ENCODE results near the gene KLHL42. TPM values are rescaled to one million over a fixed set of nuclear protein-coding genes. Genes with fewer than 3 reads are reported as not detected.

KLHL42 gene
- total and polyA plus RNA-seq, 9 of the 15 experiments (the other 6 are each of a cell fraction or from before 2014, with no cell fraction given) = 1.5 to 11.8 (median 9.6) TPM

DNA sequence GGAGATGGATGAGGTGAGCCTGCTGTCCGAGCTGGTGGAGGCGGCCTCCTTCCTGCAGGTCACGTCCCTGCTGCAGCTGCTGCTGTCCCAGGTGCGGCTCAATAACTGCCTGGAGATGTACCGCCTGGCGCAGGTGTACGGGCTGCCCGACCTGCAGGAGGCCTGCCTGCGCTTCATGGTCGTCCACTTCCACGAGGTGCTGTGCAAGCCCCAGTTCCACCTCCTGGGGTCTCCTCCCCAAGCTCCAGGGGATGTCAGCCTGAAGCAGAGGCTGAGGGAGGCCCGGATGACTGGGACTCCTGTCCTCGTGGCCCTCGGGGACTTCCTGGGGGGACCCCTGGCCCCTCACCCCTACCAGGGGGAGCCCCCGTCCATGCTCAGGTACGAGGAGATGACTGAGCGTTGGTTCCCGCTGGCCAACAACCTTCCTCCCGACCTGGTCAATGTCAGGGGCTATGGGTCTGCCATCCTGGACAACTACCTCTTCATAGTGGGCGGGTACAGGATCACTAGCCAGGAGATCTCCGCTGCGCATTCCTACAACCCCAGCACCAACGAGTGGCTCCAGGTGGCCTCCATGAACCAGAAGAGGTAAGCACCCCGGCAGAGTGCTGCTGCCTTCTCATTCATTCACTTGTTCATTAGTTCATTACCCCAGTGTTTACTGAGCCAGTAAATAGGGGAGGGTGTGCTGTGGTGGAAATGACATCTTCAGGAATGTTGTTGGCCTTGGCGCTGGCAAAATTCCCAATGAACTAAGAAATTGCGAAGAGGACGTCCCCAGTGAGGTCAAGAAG lies 777 bp downstream of the KLHL42 start (continued):
- TF ChIP-seq, protein P1, sequence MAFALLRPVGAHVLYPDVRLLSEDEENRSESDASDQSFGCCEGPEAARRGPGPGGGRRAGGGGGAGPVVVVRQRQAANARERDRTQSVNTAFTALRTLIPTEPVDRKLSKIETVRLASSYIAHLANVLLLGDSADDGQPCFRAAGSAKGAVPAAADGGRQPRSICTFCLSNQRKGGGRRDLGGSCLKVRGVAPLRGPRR (CRISPR knock-in tag; IDR thresholded peaks at IDR 0.05) = no peak
- TF ChIP-seq TBL1XR1 (IDR thresholded peaks at IDR 0.05; ENCODE audit: low read length in 2 of 2) (no peak), HDGF (IDR thresholded peaks at IDR 0.05) (no peak), SAFB (IDR thresholded peaks at IDR 0.05; ENCODE audit: borderline replicate concordance, low read depth, low read length) (no peak), ZBTB1 (CRISPR knock-in tag; IDR thresholded peaks at IDR 0.05; ENCODE audit: borderline replicate concordance, low read depth) (peak; percentile 51; the same call in 1 of the 2 replicates), ARID1B (IDR thresholded peaks at IDR 0.05) (no peak), LCOR (CRISPR knock-in tag; IDR thresholded peaks at IDR 0.05) (no peak; the same call in 1 of the 2 replicates), HDAC8 (tag; IDR thresholded peaks at IDR 0.05) (no peak), FOXK1 (CRISPR knock-in tag; IDR thresholded peaks at IDR 0.05; ENCODE audit: borderline replicate concordance) (no peak), ZKSCAN3 (CRISPR knock-in tag; IDR thresholded peaks at IDR 0.05) (no peak), STAT5A (IDR thresholded peaks at IDR 0.05; ENCODE audit: borderline replicate concordance, low read length) (no peak), MCM5 (IDR thresholded peaks at IDR 0.05; ENCODE audit: low read depth) (no peak), OTX1 (CRISPR knock-in tag; IDR thresholded peaks at IDR 0.05) (no peak), CBFA2T3 (IDR thresholded peaks at IDR 0.05) (no peak)
- TF ChIP-seq, protein P2, sequence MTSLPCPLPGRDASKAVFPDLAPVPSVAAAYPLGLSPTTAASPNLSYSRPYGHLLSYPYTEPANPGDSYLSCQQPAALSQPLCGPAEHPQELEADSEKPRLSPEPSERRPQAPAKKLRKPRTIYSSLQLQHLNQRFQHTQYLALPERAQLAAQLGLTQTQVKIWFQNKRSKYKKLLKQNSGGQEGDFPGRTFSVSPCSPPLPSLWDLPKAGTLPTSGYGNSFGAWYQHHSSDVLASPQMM (CRISPR knock-in tag; IDR thresholded peaks at IDR 0.05) = no peak
- TF ChIP-seq, protein P3, sequence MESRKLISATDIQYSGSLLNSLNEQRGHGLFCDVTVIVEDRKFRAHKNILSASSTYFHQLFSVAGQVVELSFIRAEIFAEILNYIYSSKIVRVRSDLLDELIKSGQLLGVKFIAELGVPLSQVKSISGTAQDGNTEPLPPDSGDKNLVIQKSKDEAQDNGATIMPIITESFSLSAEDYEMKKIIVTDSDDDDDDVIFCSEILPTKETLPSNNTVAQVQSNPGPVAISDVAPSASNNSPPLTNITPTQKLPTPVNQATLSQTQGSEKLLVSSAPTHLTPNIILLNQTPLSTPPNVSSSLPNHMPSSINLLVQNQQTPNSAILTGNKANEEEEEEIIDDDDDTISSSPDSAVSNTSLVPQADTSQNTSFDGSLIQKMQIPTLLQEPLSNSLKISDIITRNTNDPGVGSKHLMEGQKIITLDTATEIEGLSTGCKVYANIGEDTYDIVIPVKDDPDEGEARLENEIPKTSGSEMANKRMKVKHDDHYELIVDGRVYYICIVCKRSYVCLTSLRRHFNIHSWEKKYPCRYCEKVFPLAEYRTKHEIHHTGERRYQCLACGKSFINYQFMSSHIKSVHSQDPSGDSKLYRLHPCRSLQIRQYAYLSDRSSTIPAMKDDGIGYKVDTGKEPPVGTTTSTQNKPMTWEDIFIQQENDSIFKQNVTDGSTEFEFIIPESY (CRISPR knock-in tag; IDR thresholded peaks at IDR 0.05) = no peak

All from K562 (cell line).